DMS153 treated with DMSO at 0.1 percent for 48 hours (cell line): ENCODE results near the gene RNF111.
"Not testable (repeated sequence)": the region's sequence is repeated elsewhere in the genome, so short reads cannot be mapped to it uniquely, and the experiment has no call there.

ENCODE experiments used
- DNase-seq: peaks from one replicate; lab custom pipeline; 2025; ENCODE audit not compliant: unreplicated experiment; lab: John Stamatoyannopoulos, UW

Gene RNF111

DNA sequence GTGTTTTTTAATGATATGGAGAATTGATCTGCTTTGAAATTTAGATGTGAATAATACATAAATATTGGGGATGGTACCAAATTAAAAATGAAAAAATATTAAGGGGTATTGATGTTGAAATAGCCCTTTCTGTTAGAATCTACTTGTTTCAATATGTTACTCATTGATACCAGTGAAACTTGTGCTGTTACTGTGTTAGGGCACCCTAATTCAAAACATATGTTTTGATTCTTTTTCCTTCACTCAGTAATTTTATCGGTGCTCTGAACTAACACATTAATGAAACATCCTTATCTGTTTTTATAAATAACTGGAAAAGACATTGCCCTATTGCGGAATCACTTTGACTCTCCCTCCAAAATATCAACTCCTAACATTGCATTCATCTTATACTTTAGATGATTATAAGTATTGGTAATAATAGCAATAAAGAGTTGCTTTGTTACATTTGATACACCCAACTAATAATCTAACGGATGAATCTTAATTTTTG lies 65.5 kb downstream of the RNF111 start:
- no peak for DNase-seq

DNA sequence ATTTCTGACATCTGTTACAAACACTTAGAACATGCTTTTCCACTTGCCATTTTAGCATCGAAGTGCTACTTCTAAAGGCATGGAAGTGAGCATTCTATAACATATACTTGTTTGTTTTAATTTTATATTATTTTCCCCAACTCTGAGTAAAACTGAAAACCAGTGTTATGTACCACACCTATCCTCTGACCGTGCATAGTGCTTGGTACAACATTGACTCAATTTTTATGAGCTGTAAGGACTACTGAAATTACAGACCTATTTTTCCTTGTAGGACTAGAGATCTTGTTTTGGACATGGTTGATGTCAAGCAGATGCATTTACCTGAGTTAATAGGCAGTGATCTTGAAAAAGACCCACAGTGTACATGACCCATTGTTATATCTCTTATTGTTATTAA lies 66.0 kb downstream of the RNF111 start:
- DNase-seq = no peak

- no peak for DNase-seq
Observed at GRCh38 chr15:59059076-59059597, 71.7 kb downstream of the RNF111 start.

DNA sequence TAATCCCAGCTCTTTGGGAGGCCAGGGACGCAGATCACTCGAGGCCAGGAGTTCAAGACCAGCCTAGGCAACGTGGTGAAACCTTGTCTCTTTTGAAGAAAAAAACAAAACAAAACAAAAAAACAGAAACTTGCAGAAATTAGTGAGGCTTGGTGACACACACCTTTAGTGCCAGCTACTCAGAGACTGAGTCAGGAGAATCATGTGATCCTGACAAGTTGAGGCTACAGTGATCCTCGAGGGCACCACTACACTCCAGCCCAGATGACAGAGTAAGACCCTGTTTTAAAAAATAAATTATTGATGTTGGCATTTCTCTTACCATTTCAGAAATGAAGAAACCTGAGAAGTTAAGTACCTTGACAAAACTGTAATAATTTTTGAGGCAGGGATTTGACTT lies 72.9 kb downstream of the RNF111 start:
- DNase-seq = no peak

DNA sequence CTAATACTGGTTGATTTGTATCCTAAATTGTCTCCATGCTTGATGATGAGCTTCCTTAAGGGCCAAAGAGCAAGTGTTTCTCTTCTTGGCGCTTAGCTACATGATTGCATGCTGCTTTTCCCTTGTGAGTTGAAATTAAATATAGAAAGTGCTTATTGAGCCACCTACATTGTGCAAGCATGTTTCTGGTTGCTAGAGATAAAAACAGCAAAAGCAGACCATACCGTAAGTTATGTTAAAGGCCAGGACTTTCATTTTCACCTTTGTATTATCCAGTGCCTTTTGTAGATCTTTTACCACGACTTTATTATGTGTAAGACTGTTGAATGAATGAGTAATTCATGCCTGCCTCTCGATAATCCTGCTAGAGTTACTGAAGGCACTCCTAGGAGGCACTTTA lies 75.6 kb downstream of the RNF111 start:
- DNase-seq = no peak

GRCh38 chr15:59069430-59069829 lies 82.0 kb downstream of the RNF111 start:
- DNase-seq = no peak

DNA sequence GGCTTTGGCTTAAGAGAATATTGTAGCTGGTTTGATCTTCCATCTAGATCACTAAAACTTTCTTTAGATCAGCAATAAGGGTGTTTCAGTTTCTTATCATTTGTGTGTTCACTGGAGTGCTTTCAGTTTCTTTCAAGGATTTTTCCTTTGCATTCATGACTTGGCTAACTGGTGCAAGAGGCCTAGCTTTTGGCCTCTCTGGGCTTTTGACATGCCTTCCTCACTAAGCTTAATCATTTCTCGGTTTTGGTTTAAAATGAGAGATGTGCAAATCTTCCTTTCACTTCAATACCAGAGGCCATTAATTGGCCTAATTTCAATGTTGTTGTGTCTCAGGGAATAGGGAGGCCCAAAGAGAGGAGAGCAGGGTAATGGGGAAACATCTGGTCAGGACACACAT lies 87.1 kb downstream of the RNF111 start:
- no peak for DNase-seq

DNA sequence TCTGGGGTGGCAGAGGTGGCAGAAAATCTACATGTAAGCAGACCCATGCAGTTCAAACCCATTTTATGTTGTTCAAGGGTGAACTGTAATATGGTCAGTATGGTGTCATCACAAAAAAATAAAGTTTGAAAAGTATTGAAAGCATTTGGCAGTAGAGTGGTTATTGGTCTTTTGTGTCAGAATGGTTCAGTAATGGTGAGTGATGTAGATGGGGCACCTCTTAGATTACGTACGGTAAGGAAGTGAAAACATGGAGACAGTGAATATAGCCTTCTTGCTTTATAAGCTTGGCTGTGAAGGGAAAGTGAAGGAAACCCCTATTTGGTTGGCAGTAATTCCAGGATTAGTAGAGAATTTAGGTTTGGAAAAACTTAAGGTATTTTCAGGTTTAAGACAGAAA lies 100.3 kb downstream of the RNF111 start:
- DNase-seq = no peak

DNA sequence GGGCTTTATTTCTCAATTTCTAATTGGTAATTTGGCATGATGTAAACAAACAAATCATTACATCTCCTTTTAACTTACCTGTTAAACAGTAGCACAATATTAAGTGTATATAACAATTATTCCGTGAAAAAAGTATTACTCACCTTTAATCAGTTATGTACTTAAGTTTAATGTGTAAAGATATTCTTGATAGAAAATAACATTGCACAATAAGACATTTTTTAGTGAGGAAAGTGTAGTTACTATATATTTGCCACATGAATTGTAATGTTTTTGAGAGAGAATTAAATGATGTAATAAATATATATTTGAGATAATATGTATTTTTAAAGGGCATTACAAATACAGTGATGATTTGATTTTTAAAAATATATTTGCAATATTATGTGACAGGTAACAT lies 106.6 kb downstream of the RNF111 start:
- DNase-seq = no peak

- DNase-seq = no peak
Observed at GRCh38 chr15:59096429-59096828, 109.0 kb downstream of the RNF111 start.

DNA sequence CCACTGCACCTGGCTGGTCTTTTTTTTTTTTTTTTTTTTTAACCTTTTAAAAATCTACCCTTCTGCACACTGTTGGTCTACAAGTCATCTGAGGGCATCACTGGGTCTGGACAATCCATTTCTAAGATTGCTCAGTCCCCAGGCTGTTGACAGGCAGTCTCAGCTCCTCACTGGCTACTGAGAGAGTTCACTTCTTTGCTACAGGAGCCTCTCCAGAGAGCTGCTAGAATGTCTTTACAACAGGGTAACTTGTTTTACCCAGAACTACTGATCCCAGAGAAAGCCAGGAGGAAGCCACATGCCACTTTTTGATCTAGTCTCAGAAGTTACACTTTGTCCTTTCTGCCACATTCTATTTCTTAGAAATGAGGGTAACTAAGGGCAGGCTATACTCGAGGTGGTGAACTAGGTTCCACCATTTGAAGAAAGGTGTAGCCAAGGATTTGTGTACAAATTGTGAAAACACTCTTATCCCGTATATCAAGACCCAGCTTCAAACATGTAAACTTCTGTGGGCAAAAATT lies 111.8 kb downstream of the RNF111 start:
- no peak for DNase-seq

GRCh38 chr15:59104602-59104911 lies 117.1 kb downstream of the RNF111 start:
- DNase-seq = no peak

- DNase-seq = peak; percentile 53
Observed at GRCh38 chr15:59104912-59105732, 117.7 kb downstream of the RNF111 start, which contains the start of gene CCNB2. Gene CCNB2 (plus strand): TSS chr15:59105146. CDS start chr15:59105269, 123 bp downstream.

- no peak for DNase-seq
Observed at GRCh38 chr15:59105854-59106253, 118.4 kb downstream of the RNF111 start.

GRCh38 chr15:59111251-59111650 lies 123.8 kb downstream of the RNF111 start:
- no peak for DNase-seq

GRCh38 chr15:59115047-59115446 lies 127.6 kb downstream of the RNF111 start:
- no peak for DNase-seq

DNA sequence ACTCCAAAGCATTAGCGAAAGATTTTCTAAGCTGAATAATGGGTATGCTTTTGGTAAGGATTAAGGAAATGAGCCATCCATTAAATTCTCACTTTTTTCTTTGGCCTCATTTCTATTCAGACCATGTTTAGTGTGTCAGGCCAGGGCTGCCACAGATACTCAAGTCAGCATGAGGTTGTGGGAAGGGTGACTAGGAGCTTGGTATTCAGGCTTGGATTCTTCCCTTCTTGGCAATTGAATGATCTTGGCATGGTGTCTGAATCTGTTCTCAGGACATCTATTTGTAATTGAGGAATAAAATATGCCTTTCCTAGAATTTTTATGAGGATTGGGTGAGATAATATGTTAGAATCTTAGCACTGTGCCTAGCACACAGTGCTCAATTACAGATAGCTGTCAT lies 128.7 kb downstream of the RNF111 start:
- no peak for DNase-seq

DNA sequence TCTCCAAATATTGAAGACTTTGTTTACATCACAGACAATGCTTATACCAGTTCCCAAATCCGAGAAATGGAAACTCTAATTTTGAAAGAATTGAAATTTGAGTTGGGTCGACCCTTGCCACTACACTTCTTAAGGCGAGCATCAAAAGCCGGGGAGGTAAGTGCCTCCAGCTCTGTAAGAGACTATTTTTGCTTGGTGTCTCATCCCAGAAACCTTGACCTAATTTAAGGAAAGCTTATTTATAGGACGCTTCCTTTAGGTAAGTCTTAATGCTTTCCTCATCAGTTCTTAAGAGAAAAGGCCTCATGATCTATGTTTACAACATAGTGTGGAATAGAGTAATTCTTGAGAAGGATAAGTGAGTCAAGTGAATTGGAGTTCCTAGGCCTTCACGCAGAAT lies 129.3 kb downstream of the RNF111 start:
- DNase-seq = no peak

DNA sequence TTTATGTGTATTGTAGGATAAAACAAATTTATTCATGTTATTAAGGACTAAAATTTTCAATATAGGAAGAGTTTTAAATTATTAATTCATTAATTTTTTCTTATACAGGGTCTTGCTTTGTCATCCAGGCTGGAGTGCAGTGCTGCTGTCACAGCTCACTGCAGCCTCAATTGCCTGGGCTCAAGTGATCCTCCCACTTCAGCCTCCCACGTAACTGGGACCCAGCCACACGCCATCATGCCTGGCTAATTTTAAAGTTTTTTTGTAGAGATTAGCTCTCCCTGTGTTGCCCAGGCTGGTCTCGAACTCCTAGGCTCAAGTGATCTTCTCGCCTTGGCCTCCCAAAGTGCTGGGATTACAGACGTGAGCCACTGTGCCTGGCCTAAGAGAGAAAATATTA lies 132.2 kb downstream of the RNF111 start:
- no peak for DNase-seq

- DNase-seq = no peak
Observed at GRCh38 chr15:59120937-59121336, 133.5 kb downstream of the RNF111 start.

DNA sequence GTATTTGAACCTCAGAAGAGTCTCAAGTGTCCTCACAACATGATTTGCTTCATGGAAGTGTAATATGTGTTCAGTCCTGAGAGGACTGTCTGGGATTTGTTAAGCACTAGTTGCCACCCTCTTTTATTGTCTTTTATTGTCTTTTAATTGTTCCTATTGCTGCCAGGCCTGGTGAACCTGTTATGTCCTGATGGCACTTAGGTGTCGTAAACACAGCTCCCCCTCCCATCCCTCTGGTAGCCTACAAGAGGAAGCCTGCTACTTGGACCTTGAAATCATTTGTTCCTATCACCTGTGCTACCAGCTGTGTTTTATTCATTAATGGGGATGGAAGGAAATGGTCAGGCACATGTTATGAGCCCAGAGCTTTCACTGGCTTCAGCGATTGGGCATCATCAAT lies 136.8 kb downstream of the RNF111 start:
- no peak for DNase-seq

DNA sequence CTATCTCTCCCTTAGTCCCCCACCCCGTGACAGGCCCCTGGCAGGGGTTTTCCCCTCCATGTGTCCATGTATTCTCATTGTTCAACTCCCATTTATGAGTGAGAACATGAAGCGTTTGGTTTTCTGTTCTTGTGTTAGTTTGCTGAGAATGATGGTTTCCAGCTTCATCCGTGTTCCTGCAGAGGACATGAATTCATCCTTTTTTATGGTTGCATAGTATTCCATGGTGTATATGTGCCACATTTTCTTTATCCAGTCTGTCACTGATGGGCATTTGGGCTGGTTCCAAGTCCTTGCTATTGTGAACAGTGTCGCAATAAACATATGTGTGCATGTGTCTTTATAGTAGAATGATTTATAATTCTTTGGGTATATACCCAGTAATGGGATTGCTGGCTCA lies 138.2 kb downstream of the RNF111 start:
- DNase-seq = not testable (repeated sequence)

DNA sequence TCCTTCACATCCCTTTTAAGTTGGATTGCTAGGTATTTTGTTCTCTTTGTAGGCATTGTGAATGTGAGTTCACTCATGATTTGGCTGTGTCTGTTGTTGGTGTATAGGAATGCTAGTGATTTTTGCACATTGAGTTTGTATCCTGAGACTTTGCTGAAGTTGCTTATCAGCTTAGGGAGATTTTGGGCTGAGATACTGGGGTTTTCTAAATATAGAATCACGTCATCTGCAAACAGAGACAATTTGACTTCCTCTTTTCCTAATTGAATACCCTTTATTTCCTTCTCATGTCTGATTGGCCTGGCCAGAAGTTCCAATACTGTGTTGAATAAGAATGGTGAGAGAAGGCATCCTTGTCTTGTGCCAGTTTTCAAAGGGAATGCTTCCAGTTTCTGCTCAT lies 139.8 kb downstream of the RNF111 start:
- not testable (repeated sequence) for DNase-seq
